Choroid plexus epithelial cell (primary cell): ENCODE data around the gene ARMC6.
A peak's percentile ranks its signal among the peaks of the same experiment; 100 is the strongest.

Source experiments
- DNase-seq: peaks from one replicate; pipeline ENCODE4 v3.0.0-alpha.2; 2010; ENCODE audit warnings: low read depth
- H3K4me3 ChIP-seq: 2 replicates; pipeline ENCODE4 v1.5.1; 2011; ENCODE audit warnings: low read depth, mild to moderate bottlenecking, control low read depth, low read length, moderate library complexity
- TF ChIP-seq, protein P1 (sequence below): conservative IDR thresholded peaks from 2 replicates; pipeline ENCODE4 v1.5.1; 2011; ENCODE audit warnings: low read depth, mild to moderate bottlenecking, control low read depth, inconsistent platforms, low read length, moderate library complexity

ARMC6 gene

DNA sequence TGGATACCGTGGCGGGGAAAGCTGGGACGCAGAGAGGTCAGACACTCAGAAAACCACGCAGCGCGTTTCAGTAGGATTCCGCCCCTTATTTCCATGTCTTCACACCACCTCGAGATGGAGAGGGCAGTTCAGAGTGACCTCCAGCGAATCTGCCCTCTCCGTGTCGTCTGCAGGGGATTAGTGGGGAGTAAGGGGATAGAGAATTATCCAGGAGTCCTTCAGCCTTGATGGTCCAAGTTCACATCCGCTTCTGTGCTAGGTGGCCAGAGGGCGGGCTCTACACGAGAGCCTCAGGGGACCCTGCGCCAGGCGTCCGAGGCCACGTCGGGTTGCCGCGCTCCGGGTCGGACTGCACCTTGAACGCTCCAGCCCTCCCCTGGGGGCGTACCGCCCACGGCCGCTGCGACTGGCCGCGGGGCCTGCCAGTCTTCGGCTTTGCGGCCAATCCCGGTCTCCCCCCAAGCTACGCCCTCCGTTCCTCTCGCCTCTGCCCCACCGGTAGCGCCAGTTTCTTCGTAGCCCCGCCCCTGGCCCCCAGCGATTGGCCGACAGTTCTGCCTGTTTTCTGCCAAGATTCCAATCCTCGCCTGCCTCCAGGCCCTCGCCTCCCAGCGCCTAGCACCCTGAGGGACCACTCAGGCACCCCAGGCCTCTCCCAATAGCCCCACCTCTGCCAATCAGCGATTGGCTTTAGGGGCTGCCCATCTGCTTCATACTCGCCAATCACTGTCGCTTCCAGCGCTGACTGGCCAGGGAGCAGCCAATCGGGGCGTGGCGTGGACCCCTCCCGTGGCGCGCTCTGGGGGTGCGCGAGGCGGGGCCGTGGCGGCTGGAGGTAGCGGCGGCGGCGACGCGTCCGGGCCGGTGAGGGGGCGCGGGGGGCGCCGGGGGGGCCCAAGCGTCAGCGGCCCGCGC lies 30.0 kb downstream of the ARMC6 start, which contains the start of gene SLC25A42:
TSS of gene SLC25A42 (plus strand) at position 812 of the 915 bp plus-strand sequence. CDS start 32,131 bp downstream, outside the sequence.
- peak within 1 kb of the TSS; percentile 76 for H3K4me3 ChIP-seq

DNA sequence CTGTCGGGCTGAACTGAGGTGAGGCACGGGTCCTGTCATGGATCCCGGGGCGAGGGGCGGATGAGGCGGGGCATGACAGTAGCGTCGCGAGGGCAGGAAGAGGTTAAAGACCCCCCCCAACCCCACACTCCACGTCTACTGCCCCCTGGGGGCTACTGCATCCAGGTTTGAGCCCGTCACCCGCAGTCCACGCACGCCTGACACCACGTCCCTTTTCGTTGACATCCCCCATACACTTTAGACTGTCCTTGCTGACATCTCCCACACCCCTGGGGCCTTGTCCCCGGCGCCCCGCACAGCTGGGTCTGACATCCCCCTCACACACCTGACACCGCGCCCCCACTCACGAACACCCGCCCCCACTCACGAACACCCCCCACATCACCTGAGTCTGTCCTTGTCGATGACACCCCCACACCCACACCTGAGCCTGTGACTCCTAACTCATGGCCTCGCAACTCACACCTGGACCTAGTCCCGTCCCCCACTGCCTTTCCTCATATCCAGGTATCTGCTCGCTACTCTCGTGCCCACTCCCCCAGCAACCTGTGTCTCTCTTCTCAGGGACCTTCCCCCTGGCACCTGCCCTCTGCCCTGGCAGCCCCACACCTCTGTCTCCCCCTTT lies 30.8 kb downstream of the ARMC6 start:
- no peak for DNase-seq
- TF ChIP-seq, protein P1, sequence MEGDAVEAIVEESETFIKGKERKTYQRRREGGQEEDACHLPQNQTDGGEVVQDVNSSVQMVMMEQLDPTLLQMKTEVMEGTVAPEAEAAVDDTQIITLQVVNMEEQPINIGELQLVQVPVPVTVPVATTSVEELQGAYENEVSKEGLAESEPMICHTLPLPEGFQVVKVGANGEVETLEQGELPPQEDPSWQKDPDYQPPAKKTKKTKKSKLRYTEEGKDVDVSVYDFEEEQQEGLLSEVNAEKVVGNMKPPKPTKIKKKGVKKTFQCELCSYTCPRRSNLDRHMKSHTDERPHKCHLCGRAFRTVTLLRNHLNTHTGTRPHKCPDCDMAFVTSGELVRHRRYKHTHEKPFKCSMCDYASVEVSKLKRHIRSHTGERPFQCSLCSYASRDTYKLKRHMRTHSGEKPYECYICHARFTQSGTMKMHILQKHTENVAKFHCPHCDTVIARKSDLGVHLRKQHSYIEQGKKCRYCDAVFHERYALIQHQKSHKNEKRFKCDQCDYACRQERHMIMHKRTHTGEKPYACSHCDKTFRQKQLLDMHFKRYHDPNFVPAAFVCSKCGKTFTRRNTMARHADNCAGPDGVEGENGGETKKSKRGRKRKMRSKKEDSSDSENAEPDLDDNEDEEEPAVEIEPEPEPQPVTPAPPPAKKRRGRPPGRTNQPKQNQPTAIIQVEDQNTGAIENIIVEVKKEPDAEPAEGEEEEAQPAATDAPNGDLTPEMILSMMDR = peak; percentile 40
- peak overlapping the region; percentile 76 for H3K4me3 ChIP-seq

More for the DNA sequence above, 30.0 kb downstream of the ARMC6 start, which contains the start of gene SLC25A42:
- DNase-seq = peak; percentile 100
- TF ChIP-seq, protein P1 = no peak

DNA sequence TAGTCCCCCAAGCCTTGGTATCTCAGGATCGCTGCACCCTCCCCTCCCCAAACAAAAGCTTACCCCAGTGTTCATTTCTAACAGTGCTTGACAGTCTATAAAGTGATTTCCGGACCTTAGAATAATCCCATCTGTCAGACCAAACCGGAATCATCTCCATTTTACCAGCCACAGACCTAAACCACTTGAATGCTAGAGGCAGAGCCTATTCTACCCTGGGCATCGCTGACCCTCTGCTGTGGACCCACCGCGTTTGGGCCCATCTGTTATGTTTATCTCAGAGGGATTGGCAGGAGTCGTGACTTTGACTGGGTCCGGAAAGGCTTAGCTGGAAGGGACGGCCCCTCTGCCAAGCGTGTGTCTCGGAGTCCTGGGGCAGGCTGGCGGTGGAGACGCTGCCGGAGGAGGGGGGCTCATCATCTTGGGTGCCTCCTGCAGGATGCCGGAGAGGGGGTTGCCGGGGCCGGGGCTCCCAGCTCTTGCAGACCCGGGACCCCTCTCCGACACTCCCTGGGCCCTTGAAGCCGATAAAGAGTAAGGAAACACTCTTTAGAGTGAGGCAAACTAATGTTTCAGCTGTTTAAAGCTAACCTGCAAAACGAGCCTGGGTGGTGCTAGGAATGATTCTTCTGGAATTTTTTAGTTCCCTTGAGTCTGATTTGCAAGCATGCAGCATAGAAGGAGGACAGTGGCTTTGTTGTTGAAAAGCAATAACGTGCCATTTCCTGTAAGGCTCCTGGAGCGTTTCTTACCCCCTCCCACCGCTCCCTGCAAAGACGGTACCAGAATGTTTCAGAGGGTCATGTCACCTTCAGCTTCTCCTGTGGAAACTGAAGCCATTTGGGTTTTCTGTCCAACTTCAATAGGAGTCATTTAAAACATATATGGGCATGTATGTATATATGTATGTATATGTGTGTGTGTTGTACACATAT lies 31.7 kb downstream of the ARMC6 start:
- peak overlapping the region; percentile 76 for H3K4me3 ChIP-seq
- peak; percentile 22 for DNase-seq
- TF ChIP-seq, protein P1 = no peak

DNA sequence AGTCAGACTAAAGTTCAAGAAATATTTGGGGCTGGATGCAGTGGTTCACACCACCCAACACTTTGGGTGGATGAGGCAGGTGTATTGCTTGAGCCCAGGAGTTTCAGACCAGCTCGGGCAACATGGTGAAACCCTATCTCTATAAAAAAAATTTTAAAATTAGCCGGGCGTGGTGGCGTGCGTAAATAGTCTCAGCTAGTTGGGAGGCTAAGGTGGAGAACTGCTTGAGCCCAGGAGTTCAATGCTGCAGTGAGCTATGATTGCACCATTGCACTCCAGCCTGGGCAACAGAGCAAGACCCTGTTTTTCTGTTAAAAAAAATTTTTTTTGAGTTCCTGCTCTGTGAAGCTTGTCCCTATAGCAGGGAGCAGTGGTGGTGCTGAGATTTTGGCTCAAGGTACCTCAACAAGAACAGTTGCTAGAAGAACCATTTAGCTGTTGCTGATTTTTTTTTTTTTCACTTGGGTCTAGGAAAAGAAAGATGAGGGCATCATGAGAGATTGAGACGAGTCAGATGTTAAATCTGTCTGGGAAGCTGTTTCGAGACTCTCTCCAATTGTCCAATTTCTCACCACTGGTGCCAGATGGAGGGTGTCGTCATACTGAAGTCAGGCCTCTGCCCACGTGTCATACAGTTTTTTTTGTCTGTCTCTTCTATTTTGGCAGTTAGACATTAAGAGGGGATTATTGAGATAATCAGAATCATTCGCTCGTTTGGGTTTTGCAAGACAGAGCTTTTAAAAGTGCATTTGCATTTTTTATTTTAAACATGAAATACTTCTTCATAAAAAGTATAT lies 34.1 kb downstream of the ARMC6 start:
- TF ChIP-seq, protein P1 = no peak
- H3K4me3 ChIP-seq = no peak overlapping the region
- no peak for DNase-seq

DNA sequence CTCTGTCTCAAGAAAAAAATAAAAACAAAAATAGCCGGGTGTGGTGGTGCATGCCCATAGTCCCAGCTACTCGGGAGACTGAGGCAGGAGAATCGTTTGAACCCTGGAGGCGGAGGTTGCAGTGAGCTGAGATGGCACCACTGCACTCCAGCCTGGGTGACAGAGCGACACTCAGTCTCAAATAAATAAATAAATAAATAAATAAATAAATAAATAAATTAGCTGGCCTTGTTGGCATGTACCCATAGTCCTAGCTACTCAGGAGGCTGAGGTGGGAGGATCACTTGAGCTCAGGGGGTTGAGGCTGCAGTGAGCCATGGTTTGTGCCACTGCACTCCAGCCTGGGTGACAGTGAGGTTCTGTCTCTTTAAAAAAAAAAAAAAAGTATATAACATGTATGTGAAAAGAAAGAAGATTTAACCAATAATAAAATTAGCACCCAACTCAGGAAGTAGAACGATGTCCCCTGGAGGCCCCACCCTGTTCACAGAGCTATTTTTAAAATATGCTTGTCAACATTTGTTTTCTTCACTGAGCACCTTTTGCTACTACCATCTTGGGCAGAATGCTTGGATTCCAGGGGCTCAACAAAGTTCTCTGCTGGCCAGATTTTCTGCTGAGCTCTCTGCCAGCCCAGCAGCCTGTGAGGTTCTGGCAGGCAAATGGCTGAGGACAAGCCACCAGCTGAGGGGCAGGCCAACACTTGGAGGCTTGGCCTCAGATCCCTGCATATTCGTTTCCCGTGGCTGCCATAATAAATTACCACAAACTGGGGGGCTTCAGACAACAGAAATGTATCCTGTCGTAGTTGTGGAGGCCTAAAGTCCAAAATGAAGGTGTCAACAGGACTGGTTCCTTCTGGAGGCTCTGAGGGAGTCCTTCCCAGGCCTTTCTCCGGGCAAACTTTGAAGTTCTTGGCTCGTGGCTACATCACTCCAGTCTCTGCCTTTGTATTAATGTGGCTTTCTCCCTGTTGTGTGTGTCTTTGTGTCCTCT lies 35.6 kb downstream of the ARMC6 start:
- TF ChIP-seq, protein P1 = no peak
- H3K4me3 ChIP-seq = no peak overlapping the region
- no peak for DNase-seq
